ENCODE data around the gene ZNF197. TPM values are rescaled to one million over a fixed set of nuclear protein-coding genes. Genes with fewer than 3 reads are reported as not detected.

The ZNF197 gene
- total and polyA plus RNA-seq, 2 of the 13 experiments (the other 11 are each of a cell fraction or from before 2014, with no cell fraction given), result 1.8 to 6.8 TPM

DNA sequence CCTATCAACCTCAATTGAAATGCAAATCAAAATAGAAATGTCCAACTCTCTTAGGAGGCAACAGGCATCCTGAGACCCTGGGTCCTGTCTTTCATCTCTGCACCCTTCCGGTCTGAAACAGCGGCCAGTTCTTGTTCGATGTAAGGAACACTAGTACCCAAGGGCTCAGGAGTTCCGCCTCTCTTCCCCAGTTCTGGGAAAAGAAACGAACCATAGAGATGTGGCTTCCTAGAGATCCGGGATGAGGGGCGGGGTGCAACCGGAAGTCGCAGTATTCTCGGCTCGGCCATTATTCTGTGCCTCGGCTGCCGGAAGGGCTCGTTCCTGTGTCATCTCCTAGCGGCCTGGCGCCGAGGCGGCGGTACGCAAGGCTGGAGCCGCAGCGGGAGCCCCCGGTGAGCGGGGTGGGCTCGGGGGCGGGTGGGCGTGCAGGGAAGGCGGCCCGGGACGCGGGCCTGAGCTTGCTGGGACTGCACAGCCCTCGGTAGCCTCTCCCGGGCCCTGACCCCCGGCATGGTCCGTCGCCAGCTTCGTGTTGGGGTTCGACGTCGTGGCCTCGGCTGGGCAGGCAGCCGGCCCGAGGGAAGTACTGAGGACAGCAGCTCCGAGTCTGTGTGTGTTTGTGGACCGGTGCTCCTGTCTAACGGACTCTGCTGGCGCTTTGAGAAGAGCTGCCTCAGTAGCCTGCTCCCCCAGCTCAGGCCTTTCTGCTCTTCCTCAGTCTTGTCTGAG, at the start of gene ZNF197 (continued):
- TF ChIP-seq FOXJ3 (CRISPR knock-in tag; IDR thresholded peaks at IDR 0.05; ENCODE audit: borderline replicate concordance) (no peak), SALL2 (CRISPR knock-in tag; IDR thresholded peaks at IDR 0.05) (no peak), POGZ (CRISPR knock-in tag; IDR thresholded peaks at IDR 0.05) (peak; percentile 78), KLF12 (CRISPR knock-in tag; IDR thresholded peaks at IDR 0.05; ENCODE audit: borderline replicate concordance) (no peak), LCORL (IDR thresholded peaks at IDR 0.05) (no peak), LCORL (CRISPR knock-in tag; IDR thresholded peaks at IDR 0.05) (no peak), ZNF83 (CRISPR knock-in tag; IDR thresholded peaks at IDR 0.05; ENCODE audit: borderline replicate concordance) (no peak), ELF1 (CRISPR knock-in tag; IDR thresholded peaks at IDR 0.05) (peak; percentile 78), HDAC1 (CRISPR knock-in tag; IDR thresholded peaks at IDR 0.05) (peak; percentile 32; the same call in 1 of the 2 replicates), MIER2 (CRISPR knock-in tag; IDR thresholded peaks at IDR 0.05) (no peak), SOX13 (IDR thresholded peaks at IDR 0.05) (no peak), SOX13 (CRISPR knock-in tag; conservative IDR thresholded peaks at IDR 0.05 in 1 of 2, IDR thresholded peaks at IDR 0.05 in 1 of 2) (no peak), POLR2A (IDR thresholded peaks at IDR 0.05; ENCODE audit: insufficient read depth in 1 of 2, low read depth in 2 of 2, low read length in 2 of 2) (peak in 1 of 2 experiments; percentile 60; a peak in 1 of 4 replicates), ETV6 (CRISPR knock-in tag; conservative IDR thresholded peaks at IDR 0.05) (no peak)
- TF ChIP-seq, protein P1, sequence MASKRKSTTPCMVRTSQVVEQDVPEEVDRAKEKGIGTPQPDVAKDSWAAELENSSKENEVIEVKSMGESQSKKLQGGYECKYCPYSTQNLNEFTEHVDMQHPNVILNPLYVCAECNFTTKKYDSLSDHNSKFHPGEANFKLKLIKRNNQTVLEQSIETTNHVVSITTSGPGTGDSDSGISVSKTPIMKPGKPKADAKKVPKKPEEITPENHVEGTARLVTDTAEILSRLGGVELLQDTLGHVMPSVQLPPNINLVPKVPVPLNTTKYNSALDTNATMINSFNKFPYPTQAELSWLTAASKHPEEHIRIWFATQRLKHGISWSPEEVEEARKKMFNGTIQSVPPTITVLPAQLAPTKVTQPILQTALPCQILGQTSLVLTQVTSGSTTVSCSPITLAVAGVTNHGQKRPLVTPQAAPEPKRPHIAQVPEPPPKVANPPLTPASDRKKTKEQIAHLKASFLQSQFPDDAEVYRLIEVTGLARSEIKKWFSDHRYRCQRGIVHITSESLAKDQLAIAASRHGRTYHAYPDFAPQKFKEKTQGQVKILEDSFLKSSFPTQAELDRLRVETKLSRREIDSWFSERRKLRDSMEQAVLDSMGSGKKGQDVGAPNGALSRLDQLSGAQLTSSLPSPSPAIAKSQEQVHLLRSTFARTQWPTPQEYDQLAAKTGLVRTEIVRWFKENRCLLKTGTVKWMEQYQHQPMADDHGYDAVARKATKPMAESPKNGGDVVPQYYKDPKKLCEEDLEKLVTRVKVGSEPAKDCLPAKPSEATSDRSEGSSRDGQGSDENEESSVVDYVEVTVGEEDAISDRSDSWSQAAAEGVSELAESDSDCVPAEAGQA (IDR thresholded peaks at IDR 0.05; ENCODE audit: low read depth), result peak; percentile 64; the same call in 1 of the 2 replicates
- TF ChIP-seq, protein P1 (CRISPR knock-in tag; IDR thresholded peaks at IDR 0.05; ENCODE audit: borderline replicate concordance), result no peak
- TF ChIP-seq, protein P2, sequence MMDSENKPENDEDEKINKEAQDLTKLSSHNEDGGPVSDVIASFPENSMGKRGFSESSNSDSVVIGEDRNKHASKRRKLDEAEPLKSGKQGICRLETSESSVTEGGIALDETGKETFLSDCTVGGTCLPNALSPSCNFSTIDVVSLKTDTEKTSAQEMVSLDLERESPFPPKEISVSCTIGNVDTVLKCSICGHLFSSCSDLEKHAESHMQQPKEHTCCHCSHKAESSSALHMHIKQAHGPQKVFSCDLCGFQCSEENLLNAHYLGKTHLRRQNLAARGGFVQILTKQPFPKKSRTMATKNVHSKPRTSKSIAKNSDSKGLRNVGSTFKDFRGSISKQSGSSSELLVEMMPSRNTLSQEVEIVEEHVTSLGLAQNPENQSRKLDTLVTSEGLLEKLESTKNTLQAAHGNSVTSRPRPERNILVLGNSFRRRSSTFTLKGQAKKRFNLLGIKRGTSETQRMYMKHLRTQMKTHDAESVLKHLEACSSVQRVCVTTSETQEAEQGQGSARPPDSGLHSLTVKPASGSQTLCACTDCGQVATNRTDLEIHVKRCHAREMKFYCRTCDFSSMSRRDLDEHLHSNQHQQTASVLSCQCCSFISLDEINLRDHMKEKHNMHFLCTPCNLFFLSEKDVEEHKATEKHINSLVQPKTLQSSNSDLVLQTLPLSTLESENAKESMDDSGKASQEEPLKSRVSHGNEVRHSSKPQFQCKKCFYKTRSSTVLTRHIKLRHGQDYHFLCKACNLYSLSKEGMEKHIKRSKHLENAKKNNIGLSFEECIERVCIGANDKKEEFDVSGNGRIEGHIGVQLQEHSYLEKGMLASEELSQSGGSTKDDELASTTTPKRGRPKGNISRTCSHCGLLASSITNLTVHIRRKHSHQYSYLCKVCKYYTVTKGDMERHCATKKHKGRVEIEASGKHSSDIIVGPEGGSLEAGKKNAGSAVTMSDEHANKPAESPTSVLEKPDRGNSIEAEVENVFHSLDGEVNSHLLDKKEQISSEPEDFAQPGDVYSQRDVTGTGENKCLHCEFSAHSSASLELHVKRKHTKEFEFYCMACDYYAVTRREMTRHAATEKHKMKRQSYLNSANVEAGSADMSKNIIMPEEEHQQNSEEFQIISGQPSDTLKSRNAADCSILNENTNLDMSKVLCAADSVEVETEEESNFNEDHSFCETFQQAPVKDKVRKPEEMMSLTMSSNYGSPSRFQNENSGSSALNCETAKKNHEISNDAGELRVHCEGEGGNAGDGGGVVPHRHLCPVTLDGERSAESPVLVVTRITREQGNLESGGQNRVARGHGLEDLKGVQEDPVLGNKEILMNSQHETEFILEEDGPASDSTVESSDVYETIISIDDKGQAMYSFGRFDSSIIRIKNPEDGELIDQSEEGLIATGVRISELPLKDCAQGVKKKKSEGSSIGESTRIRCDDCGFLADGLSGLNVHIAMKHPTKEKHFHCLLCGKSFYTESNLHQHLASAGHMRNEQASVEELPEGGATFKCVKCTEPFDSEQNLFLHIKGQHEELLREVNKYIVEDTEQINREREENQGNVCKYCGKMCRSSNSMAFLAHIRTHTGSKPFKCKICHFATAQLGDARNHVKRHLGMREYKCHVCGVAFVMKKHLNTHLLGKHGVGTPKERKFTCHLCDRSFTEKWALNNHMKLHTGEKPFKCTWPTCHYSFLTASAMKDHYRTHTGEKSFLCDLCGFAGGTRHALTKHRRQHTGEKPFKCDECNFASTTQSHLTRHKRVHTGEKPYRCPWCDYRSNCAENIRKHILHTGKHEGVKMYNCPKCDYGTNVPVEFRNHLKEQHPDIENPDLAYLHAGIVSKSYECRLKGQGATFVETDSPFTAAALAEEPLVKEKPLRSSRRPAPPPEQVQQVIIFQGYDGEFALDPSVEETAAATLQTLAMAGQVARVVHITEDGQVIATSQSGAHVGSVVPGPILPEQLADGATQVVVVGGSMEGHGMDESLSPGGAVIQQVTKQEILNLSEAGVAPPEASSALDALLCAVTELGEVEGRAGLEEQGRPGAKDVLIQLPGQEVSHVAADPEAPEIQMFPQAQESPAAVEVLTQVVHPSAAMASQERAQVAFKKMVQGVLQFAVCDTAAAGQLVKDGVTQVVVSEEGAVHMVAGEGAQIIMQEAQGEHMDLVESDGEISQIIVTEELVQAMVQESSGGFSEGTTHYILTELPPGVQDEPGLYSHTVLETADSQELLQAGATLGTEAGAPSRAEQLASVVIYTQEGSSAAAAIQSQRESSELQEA (CRISPR knock-in tag; IDR thresholded peaks at IDR 0.05; ENCODE audit: not compliant biosample characterization), result peak; percentile 54
